NCI-H524 (cell line): Measurements from ENCODE around the gene ZFYVE28.

Experiments
- DNase-seq, 2 experiments: peaks; one replicate each; lab custom pipeline; 2025; lab: John Stamatoyannopoulos, UW

The ZFYVE28 gene

GRCh38 chr4:2270341-2271165, 147.9 kb downstream of the ZFYVE28 start:
- DNase-seq, result no peak

GRCh38 chr4:2269618-2270163, 148.8 kb downstream of the ZFYVE28 start:
- no peak for DNase-seq

- no peak for DNase-seq
These were observed 149.3 kb downstream of the ZFYVE28 start for GRCh38 chr4:2269206-2269531.

GRCh38 chr4:2268357-2269205, 149.9 kb downstream of the ZFYVE28 start:
- no peak for DNase-seq

GRCh38 chr4:2267841-2268240, 150.6 kb downstream of the ZFYVE28 start:
- DNase-seq, result no peak

- no peak for DNase-seq
These were observed 151.1 kb downstream of the ZFYVE28 start for GRCh38 chr4:2267320-2267811.

GRCh38 chr4:2266821-2267220, 151.6 kb downstream of the ZFYVE28 start:
- no peak for DNase-seq

GRCh38 chr4:2266181-2266580, 152.3 kb downstream of the ZFYVE28 start:
- no peak for DNase-seq

- DNase-seq, result no peak
These were observed 153.0 kb downstream of the ZFYVE28 start for GRCh38 chr4:2265113-2266110.

- DNase-seq, result no peak
These were observed 153.9 kb downstream of the ZFYVE28 start for GRCh38 chr4:2264481-2265041.

- DNase-seq, result no peak
These were observed 154.5 kb downstream of the ZFYVE28 start for GRCh38 chr4:2263926-2264321.

GRCh38 chr4:2262944-2263250, 155.5 kb downstream of the ZFYVE28 start:
- DNase-seq, result no peak

- peak; percentile 98 to 99 for DNase-seq
These were observed 156.1 kb downstream of the ZFYVE28 start for GRCh38 chr4:2262145-2262943.

- DNase-seq, result no peak
These were observed 156.6 kb downstream of the ZFYVE28 start, which contains the start of gene MXD4 for GRCh38 chr4:2261853-2262144. Gene MXD4 (minus strand): TSS chr4:2262109. CDS start chr4:2261980, 129 bp downstream.

- DNase-seq, result peak in 1 of 2 experiments; percentile 32
These were observed 157.2 kb downstream of the ZFYVE28 start for GRCh38 chr4:2261110-2261852.

- DNase-seq, result no peak
These were observed 157.9 kb downstream of the ZFYVE28 start for GRCh38 chr4:2260344-2261109.

- DNase-seq, result no peak
These were observed 158.7 kb downstream of the ZFYVE28 start for GRCh38 chr4:2259541-2260343.

- DNase-seq, result no peak
These were observed 159.4 kb downstream of the ZFYVE28 start for GRCh38 chr4:2259036-2259540.
